GM10266 (cell line): ENCODE data around the gene CCDC8.

Experiments
- DNase-seq: peaks from one replicate; pipeline ENCODE4 v3.0.0; 2012; ENCODE audit errors: extremely low spot score
- CTCF ChIP-seq: IDR thresholded peaks from 2 replicates; pipeline ENCODE4 v1.5.1; 2012; ENCODE audit warnings: mild to moderate bottlenecking, low read depth; ENCODE audit not compliant: control insufficient read depth, insufficient read depth; ENCODE audit errors: missing control alignments

The CCDC8 gene

GRCh38 chr19:46391296-46392251 is 21.8 kb downstream of the CCDC8 start:
- TF ChIP-seq CTCF: no peak
- DNase-seq: no peak

- no peak for DNase-seq
- no peak for TF ChIP-seq CTCF
Measured at GRCh38 chr19:46390866-46391265, 22.5 kb downstream of the CCDC8 start.

- no peak for TF ChIP-seq CTCF
- DNase-seq: no peak
Measured at GRCh38 chr19:46390121-46390858, 23.1 kb downstream of the CCDC8 start.

- TF ChIP-seq CTCF: no peak
- DNase-seq: no peak
Measured at GRCh38 chr19:46388311-46389095, 24.9 kb downstream of the CCDC8 start.

GRCh38 chr19:46387713-46388130 is 25.6 kb downstream of the CCDC8 start:
- TF ChIP-seq CTCF: no peak
- DNase-seq: no peak

GRCh38 chr19:46386996-46387712 is 26.2 kb downstream of the CCDC8 start:
- DNase-seq: no peak
- TF ChIP-seq CTCF: no peak
